Lower lobe of right lung (tissue), 2 donors: ENCODE measurements around the gene FITM2. TPM values are rescaled to one million over a fixed set of nuclear protein-coding genes. Genes with fewer than 3 reads are reported as not detected.

ENCODE experiments used
- ATAC-seq, 2 donors: fragments of 200-7000 bp; cut with Tn5 transposase; one replicate each; pipeline ENCODE4 v1.9.1; 2020 to 2022; ENCODE audit warnings: mild to moderate bottlenecking in 2 of 2, moderate library complexity in 2 of 2
- DNase-seq: peaks from one replicate; pipeline ENCODE4 v3.0.0-alpha.2; 2020
- H3K27ac ChIP-seq: fragments of 200-600 bp; one replicate; pipeline ENCODE4 v1.8.0; 2022
- H3K27me3 ChIP-seq: fragments of 200-600 bp; one replicate; pipeline ENCODE4 v1.8.0; 2022; ENCODE audit warnings: low read depth
- H3K36me3 ChIP-seq: fragments of 200-600 bp; one replicate; pipeline ENCODE4 v1.8.0; 2022; ENCODE audit warnings: mild to moderate bottlenecking
- H3K4me1 ChIP-seq: fragments of 200-600 bp; one replicate; pipeline ENCODE4 v1.8.0; 2022
- H3K4me3 ChIP-seq: fragments of 200-600 bp; one replicate; pipeline ENCODE4 v1.8.0; 2022; ENCODE audit warnings: mild to moderate bottlenecking
- H3K9me3 ChIP-seq: fragments of 200-600 bp; one replicate; pipeline ENCODE4 v1.8.0; 2022
- CTCF ChIP-seq: fragments of 200-600 bp; IDR thresholded peaks from one replicate; pipeline ENCODE4 v1.8.0; 2022; ENCODE audit warnings: antibody characterized with exemption, mild to moderate bottlenecking
- intact Hi-C: fragments of 100-400 bp; cut with DNase I; formaldehyde crosslinking; loops from one replicate; pipeline ENCODE4 v1.11.0; 2022
- total RNA-seq: library from RNA; stranded (reverse); fragmentation: NEBNext Ultra II Directional; extraction: Animal tissue kit (Norgen Biotek cat#: 25700); gene quantifications from one replicate; pipeline ENCODE4 v1.2.1, GENCODE V29; 2021
- donor health status: DM: no; HTN: yes; CAD: no; lungs with severe emphysema.

FITM2 gene
- total RNA-seq, 1 donor from 2014 or later: 9.3 TPM

- no peak for TF ChIP-seq CTCF
- no peaks in the 10 kb centered on the region for H3K9me3 ChIP-seq
- ATAC-seq (no peak), DNase-seq (no peak)
- H3K4me1 ChIP-seq: no peaks in the 10 kb centered on the region
- intact Hi-C loops: no loop called here
- no peak overlapping the region for H3K4me3 ChIP-seq
- no peaks in the 10 kb centered on the region for H3K36me3 ChIP-seq
- no peak overlapping the region for H3K27ac ChIP-seq
- H3K27me3 ChIP-seq: no peaks in the 10 kb centered on the region
Measured at GRCh38 chr20:44268802-44269201, 42.2 kb downstream of the FITM2 start.

GRCh38 chr20:44264287-44264686 is 46.7 kb downstream of the FITM2 start:
- H3K4me3 ChIP-seq: no peak overlapping the region
- no peak for ATAC-seq
- H3K36me3 ChIP-seq: no peaks in the 10 kb centered on the region
- no peak overlapping the region for H3K27ac ChIP-seq
- no peaks in the 10 kb centered on the region for H3K4me1 ChIP-seq
- no peaks in the 10 kb centered on the region for H3K27me3 ChIP-seq
- no peaks in the 10 kb centered on the region for H3K9me3 ChIP-seq
- no peak for TF ChIP-seq CTCF
- intact Hi-C loops: no loop called here
- no peak for DNase-seq

- Histone ChIP-seq H3K9me3 (no peaks in the 10 kb centered on the region), H3K27ac (no peak overlapping the region), H3K36me3 (no peaks in the 10 kb centered on the region), H3K4me1 (no peaks in the 10 kb centered on the region), H3K4me3 (no peak overlapping the region), H3K27me3 (no peaks in the 10 kb centered on the region)
- ATAC-seq (no peak), DNase-seq (no peak)
- intact Hi-C loops: no loop called here
- no peak for TF ChIP-seq CTCF
Measured at GRCh38 chr20:44258226-44258890, 52.6 kb downstream of the FITM2 start.

- intact Hi-C loops: no loop called here
- no peak for DNase-seq
Measured at GRCh38 chr20:44256961-44257360, 54.0 kb downstream of the FITM2 start.

GRCh38 chr20:44255942-44256341 is 55.1 kb downstream of the FITM2 start:
- no peak overlapping the region for H3K4me3 ChIP-seq
- TF ChIP-seq CTCF: no peak
- DNase-seq (no peak), ATAC-seq (no peak)
- intact Hi-C loops: no loop called here
- no peaks in the 10 kb centered on the region for H3K36me3 ChIP-seq
- no peak overlapping the region for H3K27ac ChIP-seq
- no peaks in the 10 kb centered on the region for H3K27me3 ChIP-seq
- H3K9me3 ChIP-seq: no peaks in the 10 kb centered on the region
- no peaks in the 10 kb centered on the region for H3K4me1 ChIP-seq

More at GRCh38 chr20:44256961-44257360, 54.0 kb downstream of the FITM2 start:
- no peak overlapping the region for H3K4me3 ChIP-seq
- H3K27ac ChIP-seq: no peak overlapping the region
- H3K36me3 ChIP-seq: no peaks in the 10 kb centered on the region
- H3K4me1 ChIP-seq: no peaks in the 10 kb centered on the region
- peak in 1 of 2 donors; percentile 16 for ATAC-seq
- no peaks in the 10 kb centered on the region for H3K9me3 ChIP-seq
- H3K27me3 ChIP-seq: no peaks in the 10 kb centered on the region
- no peak for TF ChIP-seq CTCF
